ENCODE data around the gene PI16.

Gene PI16

GRCh38 chr6:36999061-36999750, 44.7 kb downstream of the PI16 start:
- DNase-seq (ENCODE audit: low spot score) (no peak), FAIRE-seq (no peak)

DNA sequence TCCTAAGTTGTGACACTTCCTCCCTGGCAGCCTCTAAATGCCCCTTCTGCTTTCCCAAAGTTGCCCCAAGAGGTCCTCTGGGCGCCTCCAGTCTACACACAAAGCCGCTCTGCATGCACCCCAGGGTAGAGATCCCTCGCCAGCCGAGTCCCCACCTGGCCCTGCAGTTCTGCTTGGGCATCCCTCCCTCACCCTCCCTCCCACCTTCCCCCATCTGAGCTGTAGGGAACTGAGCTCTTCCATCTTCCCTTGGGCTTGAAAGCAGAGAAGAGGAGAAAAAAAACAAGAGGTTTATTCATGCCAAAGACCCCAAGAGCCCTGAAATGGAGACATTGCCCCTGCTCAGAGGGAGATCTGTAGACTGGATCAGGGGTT, 45.2 kb downstream of the PI16 start:
- FAIRE-seq (no peak), DNase-seq (ENCODE audit: low spot score) (no peak)

GRCh38 chr6:37004044-37004980, 49.8 kb downstream of the PI16 start:
- DNase-seq (ENCODE audit: low spot score), result no peak
- FAIRE-seq, result no peak

GRCh38 chr6:37005061-37005810, 50.7 kb downstream of the PI16 start, which contains the start of gene FGD2:
Gene FGD2, plus strand, starts transcription at chr6:37005655. Its CDS starts 163 bp downstream, at chr6:37005818.
- no peak for FAIRE-seq
- DNase-seq (ENCODE audit: low spot score), result no peak

DNA sequence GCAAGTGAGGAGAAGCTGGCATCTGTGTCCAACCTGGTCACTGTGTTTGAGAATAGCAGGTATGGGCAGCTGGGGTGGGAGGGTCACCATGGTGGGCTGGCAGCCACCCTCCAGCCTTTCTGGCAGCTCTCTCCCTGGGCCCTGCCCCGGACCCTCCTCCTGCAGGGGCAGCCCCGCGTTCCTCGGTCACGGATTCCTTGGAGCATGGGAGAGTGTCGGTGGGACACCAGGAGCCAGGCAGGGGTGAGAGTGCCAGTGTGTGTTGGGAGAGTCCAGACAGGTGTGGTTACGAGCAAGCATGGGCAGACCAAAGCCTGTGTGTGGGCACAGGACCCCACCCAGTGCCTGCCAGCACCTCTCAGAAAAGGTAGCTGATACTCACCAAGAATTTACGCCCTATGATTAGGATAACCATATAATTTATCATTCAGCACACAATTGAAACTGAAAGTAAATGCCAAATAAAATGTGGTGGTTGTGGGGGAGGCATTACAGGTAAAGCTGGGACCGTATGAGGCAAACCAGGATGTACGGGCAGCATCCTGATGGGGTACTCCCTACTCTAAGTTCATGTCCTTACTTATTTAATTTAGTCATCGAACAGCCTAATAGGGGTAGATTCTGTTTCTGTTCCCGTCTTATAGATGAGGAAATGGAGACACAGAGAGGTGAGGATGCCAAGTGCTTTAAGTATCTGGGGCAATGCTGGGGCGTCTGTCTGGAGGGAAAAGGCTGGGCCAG, 51.5 kb downstream of the PI16 start:
- no peak for FAIRE-seq
- DNase-seq (ENCODE audit: low spot score), result no peak

DNA sequence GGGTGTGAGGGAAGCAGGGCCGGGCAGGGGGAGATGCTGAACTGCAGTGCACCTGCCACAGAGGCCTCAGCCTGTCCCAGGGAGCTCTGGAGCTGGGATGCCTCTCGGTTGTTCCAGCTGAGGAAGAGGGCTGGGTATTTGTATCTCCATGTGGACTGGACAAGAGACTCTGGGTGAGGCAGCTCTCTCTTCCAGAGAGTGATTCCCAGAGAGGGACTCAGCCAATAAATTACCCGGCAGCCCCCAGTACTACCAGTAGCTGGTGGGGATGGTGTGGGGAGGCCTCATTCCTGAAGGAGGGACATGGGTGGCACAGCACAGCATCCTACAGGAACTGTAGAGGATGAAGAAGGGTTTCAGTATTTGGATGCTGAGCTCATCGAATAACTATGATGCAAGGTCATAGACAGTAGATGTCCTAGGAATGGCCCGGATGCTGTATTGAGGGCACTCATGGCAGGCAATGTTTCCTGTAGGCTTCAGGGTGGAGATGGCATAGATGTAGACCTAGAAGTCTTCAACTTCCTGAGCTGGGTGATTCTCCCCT, 52.3 kb downstream of the PI16 start:
- DNase-seq (ENCODE audit: low spot score), result no peak
- no peak for FAIRE-seq

- FAIRE-seq, result peak; percentile 27
- peak; percentile 61 for DNase-seq (ENCODE audit: low spot score)
These were observed 53.0 kb downstream of the PI16 start for GRCh38 chr6:37007340-37008043.

DNA sequence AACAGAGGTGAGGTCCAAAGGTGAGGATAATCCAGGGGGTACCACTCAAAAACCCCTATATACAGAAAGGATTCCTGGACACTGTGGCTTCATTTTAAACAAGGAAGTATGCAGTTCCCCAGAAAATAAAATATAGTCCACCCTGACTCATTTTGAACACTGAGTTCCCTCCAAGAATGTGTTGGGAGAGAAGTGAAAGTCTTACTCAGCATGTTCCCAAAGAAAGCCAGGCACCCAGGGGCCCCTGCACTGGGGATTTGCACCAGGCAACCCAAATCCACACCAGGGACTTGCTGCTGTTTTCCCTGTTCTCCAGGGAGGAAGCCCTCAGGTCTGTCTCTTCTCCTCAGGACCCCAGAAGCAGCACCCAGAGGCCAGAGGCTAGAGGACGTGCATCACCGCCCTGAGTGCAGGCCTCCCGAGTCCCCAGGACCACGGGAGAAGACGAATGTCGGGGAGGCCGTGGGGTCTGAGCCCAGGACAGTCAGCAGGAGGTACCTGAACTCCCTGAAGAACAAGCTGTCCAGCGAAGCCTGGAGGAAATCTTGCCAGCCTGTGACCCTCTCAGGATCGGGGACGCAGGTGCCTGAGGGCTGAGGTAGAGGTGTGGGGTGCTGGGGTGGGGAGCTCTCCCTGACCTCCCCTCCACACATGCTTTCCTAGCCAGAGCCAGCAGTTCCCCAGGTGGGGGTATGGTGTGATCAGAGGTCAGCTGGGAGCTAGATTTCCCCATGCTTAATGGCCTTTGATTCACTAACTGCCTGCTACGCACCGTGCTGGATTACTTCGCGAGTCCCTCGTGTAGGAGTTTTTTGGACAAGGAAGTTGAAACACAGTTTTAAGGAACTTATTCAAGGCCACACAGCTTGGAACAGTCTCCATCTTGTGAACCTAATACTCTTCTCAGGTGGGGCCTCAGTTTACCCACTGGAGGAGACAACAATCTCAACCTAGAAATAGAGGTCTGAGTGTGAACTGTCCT, 54.2 kb downstream of the PI16 start:
- FAIRE-seq (no peak), DNase-seq (ENCODE audit: low spot score) (no peak)

GRCh38 chr6:37010402-37010892, 55.9 kb downstream of the PI16 start:
- no peak for FAIRE-seq
- no peak for DNase-seq (ENCODE audit: low spot score)

DNA sequence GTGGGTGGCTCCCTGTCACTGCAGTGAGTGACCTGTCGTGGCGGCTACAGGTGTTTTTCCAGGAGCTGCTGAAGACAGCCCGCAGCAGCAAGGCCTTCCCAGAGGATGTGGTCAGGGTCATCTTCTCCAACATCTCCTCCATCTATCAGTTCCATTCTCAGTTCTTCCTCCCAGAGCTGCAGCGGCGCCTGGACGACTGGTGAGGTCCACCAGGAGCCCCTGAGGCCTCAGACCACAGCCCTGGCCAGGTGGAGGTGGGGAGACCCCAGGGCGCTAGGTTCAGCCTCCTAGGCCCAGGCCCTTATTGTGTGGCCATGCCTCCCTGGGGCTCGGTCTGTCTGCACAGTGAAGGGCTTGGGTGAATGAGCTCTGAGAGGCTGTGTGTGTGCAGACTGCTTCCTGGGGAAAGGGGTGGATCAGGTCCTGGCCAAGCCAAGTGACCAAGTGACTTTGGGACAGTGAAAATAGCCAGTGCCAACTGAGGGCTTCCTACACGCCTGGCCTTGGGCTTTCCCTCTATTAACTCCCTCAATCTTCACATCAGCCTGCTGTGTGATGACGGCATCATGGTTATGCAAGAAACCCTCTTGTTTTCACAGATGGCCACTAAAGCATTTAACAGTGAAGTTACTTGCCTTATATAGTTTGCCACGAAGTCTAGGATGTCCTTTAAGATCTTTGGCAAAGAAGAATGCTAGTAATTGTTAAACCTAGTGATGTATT, 57.3 kb downstream of the PI16 start:
- DNase-seq (ENCODE audit: low spot score), result no peak
- FAIRE-seq, result no peak

GRCh38 chr6:37013516-37014491, 59.3 kb downstream of the PI16 start:
- DNase-seq (ENCODE audit: low spot score), result no peak
- no peak for FAIRE-seq
